Measurements from ENCODE around the gene RGS12.

- TF ChIP-seq EZH2 (IDR thresholded peaks at IDR 0.05; ENCODE audit: insufficient read depth, poor library complexity, severe bottlenecking), result no peak
- no peak for TF ChIP-seq EZH2phosphoT487 (IDR thresholded peaks at IDR 0.05; ENCODE audit: insufficient read depth, low read depth)
These were observed 13.6 kb downstream of the RGS12 start for GRCh38 chr4:3306450-3306849.

Measured in GM23248 (cell line).